K562 (cell line): Measurements from ENCODE around the gene KLF1. TPM values are rescaled to one million over a fixed set of nuclear protein-coding genes. Genes with fewer than 3 reads are reported as not detected.

ENCODE experiments used
- DNMT1 ChIP-seq: fragments of 450-650 bp; IDR thresholded peaks from 2 replicates; pipeline ENCODE4 v1.6.1; 2016; ENCODE audit warnings: antibody characterized with exemption, mild to moderate bottlenecking
- FOS ChIP-seq: IDR thresholded peaks from 3 replicates; pipeline ENCODE4 v1.6.1; 2011; ENCODE audit not compliant: insufficient read length; ENCODE audit errors: extremely low read depth
- FOXJ3 ChIP-seq: sonication (generic); formaldehyde crosslinking; IDR thresholded peaks from 2 replicates; pipeline ENCODE4 v1.4.0; 2020; ENCODE audit warnings: mild to moderate bottlenecking, missing genetic modification reagents
- GATA2 ChIP-seq: sonication (generic); formaldehyde crosslinking; IDR thresholded peaks from 2 replicates; pipeline ENCODE4 v1.4.0; 2020; ENCODE audit warnings: mild to moderate bottlenecking, missing genetic modification reagents
- IFI16 ChIP-seq: fragments of 250-450 bp; sonication (Bioruptor Pico); IDR thresholded peaks from 2 replicates; pipeline ENCODE4 v2.1.2; 2022; ENCODE audit warnings: mild to moderate bottlenecking, inconsistent platforms
- POLR3A ChIP-seq: IDR thresholded peaks from 2 replicates; pipeline ENCODE4 v1.6.1; 2011; ENCODE audit warnings: borderline replicate concordance, mild to moderate bottlenecking, moderate library complexity; ENCODE audit not compliant: insufficient read length, insufficient read depth; ENCODE audit errors: extremely low read depth
- RFX1 ChIP-seq: fragments of 450-650 bp; IDR thresholded peaks from 2 replicates; pipeline ENCODE4 v1.6.1; 2016; ENCODE audit warnings: mild to moderate bottlenecking, moderate library complexity
- SOX6 ChIP-seq: fragments of 450-650 bp; IDR thresholded peaks from 2 replicates; pipeline ENCODE4 v1.6.1; 2014; ENCODE audit warnings: mild to moderate bottlenecking
- ZBTB8A ChIP-seq: fragments of 450-650 bp; IDR thresholded peaks from 2 replicates; pipeline ENCODE4 v1.6.1; 2018; ENCODE audit warnings: mild to moderate bottlenecking, moderate library complexity; ENCODE audit not compliant: partially characterized antibody
- ZNF212 ChIP-seq: fragments of 450-650 bp; formaldehyde crosslinking; IDR thresholded peaks from 2 replicates; pipeline ENCODE4 v1.4.0; 2020; ENCODE audit warnings: mild to moderate bottlenecking
- ZNF384 ChIP-seq: IDR thresholded peaks from 2 replicates; pipeline ENCODE4 v1.6.1; 2012; ENCODE audit warnings: low read depth, low read length, improper control_type of control experiment
- ZNF668 ChIP-seq: fragments of 250-450 bp; sonication (Bioruptor Pico); IDR thresholded peaks from 2 replicates; pipeline ENCODE4 v1.8.0; 2022; ENCODE audit warnings: mild to moderate bottlenecking, inconsistent platforms
- ZNF707 ChIP-seq: fragments of 250-450 bp; sonication (Bioruptor Pico); conservative IDR thresholded peaks from 2 replicates; pipeline ENCODE4 v1.8.0; 2022; ENCODE audit warnings: inconsistent platforms, mild to moderate bottlenecking, moderate library complexity
- ZNF75A ChIP-seq: fragments of 450-650 bp; formaldehyde crosslinking; IDR thresholded peaks from 2 replicates; pipeline ENCODE4 v1.4.0; 2020; ENCODE audit warnings: mild to moderate bottlenecking
- polyA plus RNA-seq, 8 experiments: library from polyadenylated mRNA; depleted of rRNA in 4 of 8; stranded (reverse) in 5 of 8; unstranded in 3 of 8; fragments of >200 nt; fragmentation: Nextera tagmentation in 2 of 8; fragmentation: Illumina TruSeq in 1 of 8; extraction: Ambion mirVana in 2 of 8; extraction: Trizol in 1 of 8; gene quantifications; 2 replicates each; pipeline versions ENCODE4 v1.2.1 to v1.2.3, GENCODE V29; 2011 to 2014; ENCODE audit warnings: inconsistent platforms in 1 of 8, missing spikeins in 1 of 8
- total RNA-seq, 7 experiments: library from RNA; depleted of rRNA in 6 of 7; stranded (reverse); fragments of >200 nt in 6 of 7; fragmentation: Illumina TruSeq in 2 of 7; extraction: Trizol in 2 of 7; gene quantifications; 2 replicates each; pipeline versions ENCODE4 v1.2.1 to v1.2.3, GENCODE V29; 2011 to 2021; ENCODE audit warnings: low replicate concordance in 1 of 7
- TF ChIP-seq, protein P1 (sequence below): fragments of 250-450 bp; sonication (Bioruptor Pico); IDR thresholded peaks from 2 replicates; pipeline ENCODE4 v1.5.0; 2020; ENCODE audit warnings: mild to moderate bottlenecking, borderline replicate concordance
- TF ChIP-seq, protein P2 (sequence below): sonication (generic); formaldehyde crosslinking; IDR thresholded peaks from 2 replicates; pipeline ENCODE4 v1.8.0; 2022; ENCODE audit warnings: mild to moderate bottlenecking, missing genetic modification reagents
- TF ChIP-seq, protein P3 (sequence below): fragments of 250-450 bp; sonication (Bioruptor Pico); IDR thresholded peaks from 2 replicates; pipeline ENCODE4 v1.4.0; 2020
- TF ChIP-seq, protein P4 (sequence below), 2 experiments: fragments of 200-800 bp in 1 of 2; sonication (Bioruptor generic) in 1 of 2; sonication (generic) in 1 of 2; formaldehyde crosslinking in 1 of 2; IDR thresholded peaks in 1 of 2; conservative IDR thresholded peaks in 1 of 2; 2 replicates each; pipeline versions ENCODE4 v1.5.0 to v1.6.1; 2016 to 2020; ENCODE audit warnings: missing compliant biosample characterization in 1 of 2, missing genetic modification characterization in 1 of 2, missing genetic modification reagents in 1 of 2
- TF ChIP-seq, protein P5 (sequence below): fragments of 450-650 bp; IDR thresholded peaks from 2 replicates; pipeline ENCODE4 v1.6.1; 2016

KLF1 gene
- total and polyA plus RNA-seq, 9 of the 15 experiments (the other 6 are each of a cell fraction or from before 2014, with no cell fraction given) = 8.4 to 163 (median 47.3) TPM

DNA sequence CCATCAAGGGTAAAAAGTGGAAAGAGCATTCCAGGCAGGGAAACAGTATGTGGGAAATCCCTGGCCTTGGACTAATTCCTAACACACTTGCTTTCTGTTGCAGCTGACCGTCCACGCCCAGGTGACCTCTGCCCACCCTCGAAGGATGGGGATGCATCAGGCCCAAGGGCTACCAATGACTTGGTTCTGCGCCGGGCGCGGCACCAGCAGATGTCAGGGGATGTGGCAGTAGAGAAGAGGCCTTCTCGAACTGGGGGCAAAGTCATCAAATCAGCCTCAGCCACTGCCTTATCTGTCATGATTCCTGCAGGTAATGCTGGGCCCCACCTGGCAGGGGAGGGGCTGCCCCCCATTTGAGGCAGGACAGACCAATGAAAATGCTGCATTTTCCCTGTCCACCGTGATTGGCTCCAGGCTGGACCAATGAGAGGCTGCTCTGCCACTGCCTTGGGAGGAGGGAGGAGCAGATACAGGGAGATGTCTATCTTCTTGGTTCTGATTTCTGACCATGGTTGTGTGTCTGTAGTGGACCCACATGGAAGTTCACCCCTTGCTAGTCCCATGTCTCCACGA lies 18.4 kb downstream of the KLF1 start (continued):
- TF ChIP-seq, protein P1, sequence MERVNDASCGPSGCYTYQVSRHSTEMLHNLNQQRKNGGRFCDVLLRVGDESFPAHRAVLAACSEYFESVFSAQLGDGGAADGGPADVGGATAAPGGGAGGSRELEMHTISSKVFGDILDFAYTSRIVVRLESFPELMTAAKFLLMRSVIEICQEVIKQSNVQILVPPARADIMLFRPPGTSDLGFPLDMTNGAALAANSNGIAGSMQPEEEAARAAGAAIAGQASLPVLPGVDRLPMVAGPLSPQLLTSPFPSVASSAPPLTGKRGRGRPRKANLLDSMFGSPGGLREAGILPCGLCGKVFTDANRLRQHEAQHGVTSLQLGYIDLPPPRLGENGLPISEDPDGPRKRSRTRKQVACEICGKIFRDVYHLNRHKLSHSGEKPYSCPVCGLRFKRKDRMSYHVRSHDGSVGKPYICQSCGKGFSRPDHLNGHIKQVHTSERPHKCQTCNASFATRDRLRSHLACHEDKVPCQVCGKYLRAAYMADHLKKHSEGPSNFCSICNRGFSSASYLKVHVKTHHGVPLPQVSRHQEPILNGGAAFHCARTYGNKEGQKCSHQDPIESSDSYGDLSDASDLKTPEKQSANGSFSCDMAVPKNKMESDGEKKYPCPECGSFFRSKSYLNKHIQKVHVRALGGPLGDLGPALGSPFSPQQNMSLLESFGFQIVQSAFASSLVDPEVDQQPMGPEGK (CRISPR knock-in tag) = no peak
- TF ChIP-seq FOS (peak; percentile 78), IFI16 (no peak), ZNF384 (no peak), SOX6 (no peak), ZBTB8A (no peak), ZNF707 (CRISPR knock-in tag) (no peak), DNMT1 (no peak), ZNF75A (CRISPR knock-in tag) (no peak), ZNF668 (CRISPR knock-in tag) (no peak), FOXJ3 (CRISPR knock-in tag) (no peak), POLR3A (no peak), GATA2 (CRISPR knock-in tag) (peak; percentile 47; the same call in 1 of the 2 replicates), RFX1 (no peak), ZNF212 (CRISPR knock-in tag) (no peak)
- TF ChIP-seq, protein P2, sequence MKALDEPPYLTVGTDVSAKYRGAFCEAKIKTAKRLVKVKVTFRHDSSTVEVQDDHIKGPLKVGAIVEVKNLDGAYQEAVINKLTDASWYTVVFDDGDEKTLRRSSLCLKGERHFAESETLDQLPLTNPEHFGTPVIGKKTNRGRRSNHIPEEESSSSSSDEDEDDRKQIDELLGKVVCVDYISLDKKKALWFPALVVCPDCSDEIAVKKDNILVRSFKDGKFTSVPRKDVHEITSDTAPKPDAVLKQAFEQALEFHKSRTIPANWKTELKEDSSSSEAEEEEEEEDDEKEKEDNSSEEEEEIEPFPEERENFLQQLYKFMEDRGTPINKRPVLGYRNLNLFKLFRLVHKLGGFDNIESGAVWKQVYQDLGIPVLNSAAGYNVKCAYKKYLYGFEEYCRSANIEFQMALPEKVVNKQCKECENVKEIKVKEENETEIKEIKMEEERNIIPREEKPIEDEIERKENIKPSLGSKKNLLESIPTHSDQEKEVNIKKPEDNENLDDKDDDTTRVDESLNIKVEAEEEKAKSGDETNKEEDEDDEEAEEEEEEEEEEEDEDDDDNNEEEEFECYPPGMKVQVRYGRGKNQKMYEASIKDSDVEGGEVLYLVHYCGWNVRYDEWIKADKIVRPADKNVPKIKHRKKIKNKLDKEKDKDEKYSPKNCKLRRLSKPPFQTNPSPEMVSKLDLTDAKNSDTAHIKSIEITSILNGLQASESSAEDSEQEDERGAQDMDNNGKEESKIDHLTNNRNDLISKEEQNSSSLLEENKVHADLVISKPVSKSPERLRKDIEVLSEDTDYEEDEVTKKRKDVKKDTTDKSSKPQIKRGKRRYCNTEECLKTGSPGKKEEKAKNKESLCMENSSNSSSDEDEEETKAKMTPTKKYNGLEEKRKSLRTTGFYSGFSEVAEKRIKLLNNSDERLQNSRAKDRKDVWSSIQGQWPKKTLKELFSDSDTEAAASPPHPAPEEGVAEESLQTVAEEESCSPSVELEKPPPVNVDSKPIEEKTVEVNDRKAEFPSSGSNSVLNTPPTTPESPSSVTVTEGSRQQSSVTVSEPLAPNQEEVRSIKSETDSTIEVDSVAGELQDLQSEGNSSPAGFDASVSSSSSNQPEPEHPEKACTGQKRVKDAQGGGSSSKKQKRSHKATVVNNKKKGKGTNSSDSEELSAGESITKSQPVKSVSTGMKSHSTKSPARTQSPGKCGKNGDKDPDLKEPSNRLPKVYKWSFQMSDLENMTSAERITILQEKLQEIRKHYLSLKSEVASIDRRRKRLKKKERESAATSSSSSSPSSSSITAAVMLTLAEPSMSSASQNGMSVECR (CRISPR knock-in tag) = 0 out of 2 replicates have a peak, but pooled peaks have one; percentile 14
- TF ChIP-seq, protein P3, sequence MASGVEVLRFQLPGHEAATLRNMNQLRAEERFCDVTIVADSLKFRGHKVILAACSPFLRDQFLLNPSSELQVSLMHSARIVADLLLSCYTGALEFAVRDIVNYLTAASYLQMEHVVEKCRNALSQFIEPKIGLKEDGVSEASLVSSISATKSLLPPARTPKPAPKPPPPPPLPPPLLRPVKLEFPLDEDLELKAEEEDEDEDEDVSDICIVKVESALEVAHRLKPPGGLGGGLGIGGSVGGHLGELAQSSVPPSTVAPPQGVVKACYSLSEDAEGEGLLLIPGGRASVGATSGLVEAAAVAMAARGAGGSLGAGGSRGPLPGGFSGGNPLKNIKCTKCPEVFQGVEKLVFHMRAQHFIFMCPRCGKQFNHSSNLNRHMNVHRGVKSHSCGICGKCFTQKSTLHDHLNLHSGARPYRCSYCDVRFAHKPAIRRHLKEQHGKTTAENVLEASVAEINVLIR (CRISPR knock-in tag) = no peak
- TF ChIP-seq, protein P4, sequence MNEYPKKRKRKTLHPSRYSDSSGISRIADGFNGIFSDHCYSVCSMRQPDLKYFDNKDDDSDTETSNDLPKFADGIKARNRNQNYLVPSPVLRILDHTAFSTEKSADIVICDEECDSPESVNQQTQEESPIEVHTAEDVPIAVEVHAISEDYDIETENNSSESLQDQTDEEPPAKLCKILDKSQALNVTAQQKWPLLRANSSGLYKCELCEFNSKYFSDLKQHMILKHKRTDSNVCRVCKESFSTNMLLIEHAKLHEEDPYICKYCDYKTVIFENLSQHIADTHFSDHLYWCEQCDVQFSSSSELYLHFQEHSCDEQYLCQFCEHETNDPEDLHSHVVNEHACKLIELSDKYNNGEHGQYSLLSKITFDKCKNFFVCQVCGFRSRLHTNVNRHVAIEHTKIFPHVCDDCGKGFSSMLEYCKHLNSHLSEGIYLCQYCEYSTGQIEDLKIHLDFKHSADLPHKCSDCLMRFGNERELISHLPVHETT (CRISPR knock-in tag; conservative IDR thresholded peaks at IDR 0.05 in 1 of 2, IDR thresholded peaks at IDR 0.05 in 1 of 2) = no peak
- TF ChIP-seq, protein P5, sequence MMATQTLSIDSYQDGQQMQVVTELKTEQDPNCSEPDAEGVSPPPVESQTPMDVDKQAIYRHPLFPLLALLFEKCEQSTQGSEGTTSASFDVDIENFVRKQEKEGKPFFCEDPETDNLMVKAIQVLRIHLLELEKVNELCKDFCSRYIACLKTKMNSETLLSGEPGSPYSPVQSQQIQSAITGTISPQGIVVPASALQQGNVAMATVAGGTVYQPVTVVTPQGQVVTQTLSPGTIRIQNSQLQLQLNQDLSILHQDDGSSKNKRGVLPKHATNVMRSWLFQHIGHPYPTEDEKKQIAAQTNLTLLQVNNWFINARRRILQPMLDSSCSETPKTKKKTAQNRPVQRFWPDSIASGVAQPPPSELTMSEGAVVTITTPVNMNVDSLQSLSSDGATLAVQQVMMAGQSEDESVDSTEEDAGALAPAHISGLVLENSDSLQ = peak; percentile 98
